Activated CD4-positive, alpha-beta T cell treated with anti-CD3 and anti-CD28 coated beads for 36 hours (primary cell): ENCODE data around the gene FBXW2. TPM values are rescaled to one million over a fixed set of nuclear protein-coding genes. Genes with fewer than 3 reads are reported as not detected.

ENCODE experiments used
- ATAC-seq: fragments of 200-7000 bp; cut with Tn5 transposase; one replicate; pipeline ENCODE4 v1.10.0; 2021; ENCODE audit warnings: mild to moderate bottlenecking, moderate library complexity
- CTCF ChIA-PET: fragments of 350-600 bp; sonication (Branson Sonifier 250); formaldehyde crosslinking; loops from one replicate; lab custom pipeline; 2021; ENCODE audit warnings: antibody characterized with exemption; lab: Charles Lee
- POLR2A ChIA-PET: fragments of 350-600 bp; sonication (Branson Sonifier 250); formaldehyde crosslinking; loops from one replicate; lab custom pipeline; 2021; ENCODE audit warnings: antibody characterized with exemption, inconsistent platforms; lab: Charles Lee
- DNase-seq: peaks from one replicate; pipeline ENCODE4 v3.0.0-alpha.2; 2020
- H3K27ac Mint-ChIP-seq: one replicate; pipeline ENCODE4 v1.8.0; 2021; ENCODE audit warnings: mixed read lengths
- H3K27me3 Mint-ChIP-seq: one replicate; pipeline ENCODE4 v1.8.0; 2021; ENCODE audit warnings: mixed read lengths
- H3K36me3 Mint-ChIP-seq: one replicate; pipeline ENCODE4 v1.8.0; 2021; ENCODE audit warnings: low read depth, mixed read lengths
- H3K4me1 Mint-ChIP-seq: one replicate; pipeline ENCODE4 v1.8.0; 2021; ENCODE audit warnings: mixed read lengths
- H3K4me3 Mint-ChIP-seq: one replicate; pipeline ENCODE4 v1.8.0; 2021; ENCODE audit warnings: mild to moderate bottlenecking, moderate library complexity, mixed read lengths
- H3K9me3 Mint-ChIP-seq: one replicate; pipeline ENCODE4 v1.8.0; 2021; ENCODE audit warnings: low read depth, mixed read lengths
- intact Hi-C, 2 experiments: fragments of 100-400 bp; cut with DNase I in 1 of 2; cut with micrococcal nuclease in 1 of 2; formaldehyde crosslinking; loops; one replicate each; pipeline versions ENCODE4 v1.14.2 to v1.15.1; 2022 to 2024; cut with DNase I, micrococcal nuclease
- total RNA-seq, 2 experiments: library from RNA; stranded (reverse); gene quantifications; one replicate each; pipeline ENCODE4 v1.2.3, GENCODE V29; 2021

Gene FBXW2
- total RNA-seq = 10 to 100 TPM; 53.0 to 68.1 TPM

GRCh38 chr9:120792898-120793765, at the start of gene FBXW2:
TSS of gene FBXW2 (minus strand) at chr9:120793416. CDS start at chr9:120788258, 5,158 bp downstream.
- H3K27ac Mint-ChIP-seq = peak within 1 kb of the TSS; percentile 97

GRCh38 chr9:120841930-120842684, 48.9 kb upstream of the FBXW2 start:
- Mint-ChIP-seq H3K9me3 (no peaks in the 10 kb centered on the region), H3K27ac (peak overlapping the region; percentile 91), H3K4me3 (peak overlapping the region; percentile 98), H3K27me3 (no peaks in the 10 kb centered on the region), H3K36me3 (peaks cover 69% of the 10 kb centered on the region), H3K4me1 (peaks cover 70% of the 10 kb centered on the region)
- ChIA-PET CTCF (interaction anchor here (0.7 kb wide), 2 partner anchors 27 to 156 kb away, joined by 3 to 5 read pairs; no protein-coding TSS in a partner anchor), POLR2A (interaction anchor here (1.0 to 2.1 kb wide), 4 partner anchors 9 to 89 kb away, joined by 4 to 9 read pairs (median 5); no protein-coding TSS in a partner anchor)
- intact Hi-C loops = loop anchor here (1.0 to 10.0 kb wide), 6 partner anchors 49 to 359 kb away; partner anchors contain the start of genes CNTRL (in 2 of the 2), FBXW2 (in 1 of the 2), MEGF9 (in 1 of the 2) and RAB14 (in 1 of the 2)
- DNase-seq = no peak
- ATAC-seq = no peak

More at GRCh38 chr9:120792898-120793765, at the start of gene FBXW2:
- Mint-ChIP-seq H3K4me3 (peak within 1 kb of the TSS; percentile 93), H3K9me3 (no peaks in the 10 kb centered on the region), H3K36me3 (peaks cover 20% of the 10 kb centered on the region), H3K4me1 (peaks cover 43% of the 10 kb centered on the region), H3K27me3 (no peaks in the 10 kb centered on the region)
- POLR2A ChIA-PET = interaction anchor here (0.6 to 1.7 kb wide), 7 partner anchors 8 to 406 kb away, joined by 3 to 8 read pairs (median 4); no protein-coding TSS in a partner anchor
- DNase-seq (peak; percentile 95), ATAC-seq (peak; percentile 92)
- CTCF ChIA-PET = interaction anchor here (0.6 to 1.4 kb wide), 6 partner anchors 16 to 146 kb away, joined by 3 to 4 read pairs (median 3); no protein-coding TSS in a partner anchor
- intact Hi-C loops = loop anchor here (1.0 to 5.0 kb wide), 11 partner anchors 49 to 409 kb away; partner anchors contain the start of genes CDK5RAP2 (in 1 of the 2), CNTRL (in 1 of the 2), MEGF9 (in 1 of the 2) and PHF19 (in 1 of the 2)

- CTCF ChIA-PET = interaction anchor here (0.7 to 1.2 kb wide), 2 partner anchors 58 to 85 kb away, joined by 3 read pairs; no protein-coding TSS in a partner anchor
- no peak for DNase-seq
These were observed 45.9 kb upstream of the FBXW2 start for GRCh38 chr9:120839146-120839545.

GRCh38 chr9:120837921-120838320, 44.7 kb upstream of the FBXW2 start:
- intact Hi-C loops = no loop called here
- ChIA-PET POLR2A (no interaction called here), CTCF (no interaction called here)
- H3K27ac Mint-ChIP-seq = peak overlapping the region; percentile 34
- H3K36me3 Mint-ChIP-seq = peaks cover 40% of the 10 kb centered on the region
- H3K4me3 Mint-ChIP-seq = no peak overlapping the region
- no peaks in the 10 kb centered on the region for H3K27me3 Mint-ChIP-seq
- H3K9me3 Mint-ChIP-seq = no peaks in the 10 kb centered on the region
- peaks cover 41% of the 10 kb centered on the region for H3K4me1 Mint-ChIP-seq
- DNase-seq (no peak), ATAC-seq (no peak)

More at GRCh38 chr9:120839146-120839545, 45.9 kb upstream of the FBXW2 start:
- POLR2A ChIA-PET = interaction anchor here (0.7 kb wide), 1 partner anchor 86 kb away, joined by 6 read pairs; no protein-coding TSS in a partner anchor
- intact Hi-C loops = no loop called here
- peak overlapping the region; percentile 6 for H3K4me3 Mint-ChIP-seq
- peaks cover 47% of the 10 kb centered on the region for H3K4me1 Mint-ChIP-seq
- H3K36me3 Mint-ChIP-seq = peaks cover 44% of the 10 kb centered on the region
- peak overlapping the region; percentile 73 for H3K27ac Mint-ChIP-seq
- no peaks in the 10 kb centered on the region for H3K9me3 Mint-ChIP-seq
- no peak for ATAC-seq
- H3K27me3 Mint-ChIP-seq = no peaks in the 10 kb centered on the region

GRCh38 chr9:120833325-120833724, 40.1 kb upstream of the FBXW2 start:
- Mint-ChIP-seq H3K9me3 (no peaks in the 10 kb centered on the region), H3K27ac (no peak overlapping the region), H3K4me1 (peaks cover 28% of the 10 kb centered on the region), H3K4me3 (no peak overlapping the region), H3K27me3 (no peaks in the 10 kb centered on the region), H3K36me3 (peaks cover 48% of the 10 kb centered on the region)
- ChIA-PET POLR2A (interaction anchor here (0.6 to 1.5 kb wide), 4 partner anchors 9 to 93 kb away, joined by 3 to 5 read pairs (median 4); partner anchors contain the start of gene PSMD5), CTCF (no interaction called here)
- DNase-seq = no peak
- intact Hi-C loops = no loop called here
- ATAC-seq = no peak

GRCh38 chr9:120832807-120833206, 39.6 kb upstream of the FBXW2 start:
- intact Hi-C loops = no loop called here
- peaks cover 49% of the 10 kb centered on the region for H3K36me3 Mint-ChIP-seq

GRCh38 chr9:120830865-120831264, 37.6 kb upstream of the FBXW2 start:
- DNase-seq = no peak
- POLR2A ChIA-PET = interaction anchor here (0.6 kb wide), 1 partner anchor 9 kb away, joined by 3 read pairs; no protein-coding TSS in a partner anchor
- ATAC-seq = no peak
- Mint-ChIP-seq H3K9me3 (no peaks in the 10 kb centered on the region), H3K36me3 (peaks cover 52% of the 10 kb centered on the region), H3K4me1 (peaks cover 14% of the 10 kb centered on the region), H3K27me3 (no peaks in the 10 kb centered on the region), H3K4me3 (no peak overlapping the region), H3K27ac (no peak overlapping the region)
- intact Hi-C loops = no loop called here
- CTCF ChIA-PET = interaction anchor here (1.3 to 1.7 kb wide), 2 partner anchors 10 to 106 kb away, joined by 3 to 5 read pairs; no protein-coding TSS in a partner anchor

More at GRCh38 chr9:120832807-120833206, 39.6 kb upstream of the FBXW2 start:
- no peak overlapping the region for H3K27ac Mint-ChIP-seq
- no peak overlapping the region for H3K4me3 Mint-ChIP-seq
- DNase-seq = no peak
- H3K9me3 Mint-ChIP-seq = no peaks in the 10 kb centered on the region
- H3K4me1 Mint-ChIP-seq = peaks cover 23% of the 10 kb centered on the region
- POLR2A ChIA-PET = interaction anchor here (0.6 to 1.5 kb wide), 4 partner anchors 8 to 93 kb away, joined by 3 to 5 read pairs (median 4); partner anchors contain the start of gene PSMD5
- CTCF ChIA-PET = interaction anchor here (1.0 kb wide), 1 partner anchor 107 kb away, joined by 3 read pairs; no protein-coding TSS in a partner anchor
- no peak for ATAC-seq
- H3K27me3 Mint-ChIP-seq = no peaks in the 10 kb centered on the region

- DNase-seq = no peak
- no peaks in the 10 kb centered on the region for H3K27me3 Mint-ChIP-seq
- ChIA-PET POLR2A (no interaction called here), CTCF (interaction anchor here (1.3 to 1.7 kb wide), 2 partner anchors 10 to 106 kb away, joined by 3 to 5 read pairs; no protein-coding TSS in a partner anchor)
- no peaks in the 10 kb centered on the region for H3K9me3 Mint-ChIP-seq
- intact Hi-C loops = no loop called here
- H3K36me3 Mint-ChIP-seq = peaks cover 55% of the 10 kb centered on the region
- peak overlapping the region; percentile 66 for H3K27ac Mint-ChIP-seq
- no peak overlapping the region for H3K4me3 Mint-ChIP-seq
- no peak for ATAC-seq
- H3K4me1 Mint-ChIP-seq = peaks cover 12% of the 10 kb centered on the region
These were observed 36.9 kb upstream of the FBXW2 start for GRCh38 chr9:120830151-120830550.

GRCh38 chr9:120829650-120830049, 36.4 kb upstream of the FBXW2 start:
- DNase-seq = no peak
- Mint-ChIP-seq H3K27me3 (no peaks in the 10 kb centered on the region), H3K36me3 (peaks cover 58% of the 10 kb centered on the region), H3K4me1 (peaks cover 14% of the 10 kb centered on the region), H3K9me3 (no peaks in the 10 kb centered on the region), H3K4me3 (no peak overlapping the region), H3K27ac (peak overlapping the region; percentile 66)
- CTCF ChIA-PET = interaction anchor here (1.3 kb wide), 1 partner anchor 11 kb away, joined by 3 read pairs; no protein-coding TSS in a partner anchor
- peak; percentile 49 for ATAC-seq
- POLR2A ChIA-PET = no interaction called here
- intact Hi-C loops = no loop called here

GRCh38 chr9:120820095-120820494, 26.9 kb upstream of the FBXW2 start:
- Mint-ChIP-seq H3K27ac (no peak overlapping the region), H3K4me3 (no peak overlapping the region), H3K4me1 (peaks cover 3% of the 10 kb centered on the region), H3K36me3 (peaks cover 52% of the 10 kb centered on the region), H3K9me3 (no peaks in the 10 kb centered on the region), H3K27me3 (no peaks in the 10 kb centered on the region)
- ChIA-PET CTCF (no interaction called here), POLR2A (no interaction called here)
- DNase-seq (no peak), ATAC-seq (no peak)
- intact Hi-C loops = no loop called here
